H1 (cell line): Measurements from ENCODE around the gene CEP104.

Experiments
- BRCA1 ChIP-seq: IDR thresholded peaks from 2 replicates; pipeline ENCODE4 v1.6.1; 2012; ENCODE audit warnings: low read depth, low read length, improper control_type of control experiment
- EGR1 ChIP-seq: IDR thresholded peaks from 2 replicates; pipeline ENCODE4 v1.6.1; 2011; ENCODE audit warnings: low read depth, low read length, borderline replicate concordance
- EP300 ChIP-seq, 2 experiments: IDR thresholded peaks; 1 replicate in 1 of 2; 2 replicates in 1 of 2; pipeline ENCODE4 v1.6.1; 2011 to 2012; ENCODE audit warnings: low read depth in 2 of 2, low read length in 2 of 2, mild to moderate bottlenecking in 2 of 2, borderline replicate concordance in 1 of 2, inconsistent platforms in 1 of 2, moderate library complexity in 1 of 2
- POLR2A ChIP-seq, 2 experiments: IDR thresholded peaks; 1 replicate in 1 of 2; 2 replicates in 1 of 2; pipeline ENCODE4 v1.6.1; 2011; ENCODE audit warnings: low read depth in 2 of 2, low read length in 2 of 2, mild to moderate bottlenecking in 2 of 2; ENCODE audit errors: control extremely low read depth in 1 of 2
- POLR2AphosphoS5 ChIP-seq: IDR thresholded peaks from 2 replicates; pipeline ENCODE4 v1.6.1; 2011; ENCODE audit warnings: low read depth, low read length
- RXRA ChIP-seq: IDR thresholded peaks from 2 replicates; pipeline ENCODE4 v1.6.1; 2011; ENCODE audit warnings: low read depth, mild to moderate bottlenecking, low read length, moderate library complexity; ENCODE audit not compliant: insufficient read depth
- SIN3A ChIP-seq, 2 experiments: IDR thresholded peaks in 1 of 2; conservative IDR thresholded peaks in 1 of 2; 2 replicates each; pipeline ENCODE4 v1.6.1; 2011 to 2012; ENCODE audit warnings: low read length in 2 of 2, improper control_type of control experiment in 1 of 2, low read depth in 1 of 2, mild to moderate bottlenecking in 1 of 2
- ZNF274 ChIP-seq: IDR thresholded peaks from 2 replicates; pipeline ENCODE4 v1.7.0; 2012; ENCODE audit warnings: low read length, borderline replicate concordance; ENCODE audit errors: extremely low read depth
- TF ChIP-seq, protein P1 (sequence below): fragments of 300-600 bp; sonication (generic); IDR thresholded peaks from 2 replicates; pipeline ENCODE4 v1.7.1; 2012; ENCODE audit warnings: low read length, moderate library complexity, mild to moderate bottlenecking, inconsistent platforms; ENCODE audit not compliant: insufficient replicate concordance
- TF ChIP-seq, protein P2 (sequence below), 3 experiments: IDR thresholded peaks; 1 replicate in 2 of 3; 2 replicates in 1 of 3; pipeline versions ENCODE4 v1.5.1 to v1.6.1; 2011; ENCODE audit warnings: low read length in 3 of 3, mild to moderate bottlenecking in 3 of 3, inconsistent platforms in 2 of 3, low read depth in 1 of 3, moderate library complexity in 1 of 3; ENCODE audit not compliant: insufficient read depth in 1 of 3; ENCODE audit errors: control extremely low read depth in 1 of 3
- TF ChIP-seq, protein P3 (sequence below): IDR thresholded peaks from 2 replicates; pipeline ENCODE4 v1.6.1; 2011; ENCODE audit warnings: low read length, improper control_type of control experiment

DNA sequence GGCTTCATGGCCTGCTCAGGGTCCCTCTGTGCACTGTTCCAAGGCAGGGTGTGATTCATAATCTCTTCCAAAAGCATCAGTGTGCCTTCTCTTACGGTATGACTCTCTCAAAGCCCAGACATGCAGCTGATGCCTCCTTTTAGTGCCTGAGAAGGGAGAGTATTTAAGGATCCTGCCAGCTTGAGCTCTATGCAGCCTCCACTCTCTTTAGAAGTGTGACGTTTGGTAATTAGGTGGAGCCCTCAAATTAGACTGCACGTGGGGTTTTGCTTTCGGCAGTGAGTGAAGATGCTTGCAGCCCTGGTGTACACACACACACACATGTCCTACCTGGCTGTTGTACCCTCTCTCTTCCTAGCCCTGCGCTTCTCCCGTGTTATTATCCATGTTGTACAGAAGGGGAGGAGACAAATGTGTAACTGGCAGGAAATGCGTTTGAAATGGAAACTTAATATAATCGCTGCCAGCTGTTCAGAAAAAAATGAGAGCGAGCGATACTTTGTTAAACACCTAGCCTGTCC, 45.6 kb upstream of the CEP104 start:
- TF ChIP-seq BRCA1 (no peak), POLR2AphosphoS5 (no peak), RXRA (no peak), SIN3A (conservative IDR thresholded peaks at IDR 0.05 in 1 of 2, IDR thresholded peaks at IDR 0.05 in 1 of 2; ENCODE audit: low read depth in 1 of 2, low read length in 2 of 2) (no peak), EP300 (IDR thresholded peaks at IDR 0.05; ENCODE audit: borderline replicate concordance in 1 of 2, low read depth in 2 of 2, low read length in 2 of 2) (no peak), EGR1 (no peak), ZNF274 (no peak), POLR2A (IDR thresholded peaks at IDR 0.05; ENCODE audit: control extremely low read depth in 1 of 2, low read depth in 2 of 2, low read length in 2 of 2) (no peak)
- TF ChIP-seq, protein P1, sequence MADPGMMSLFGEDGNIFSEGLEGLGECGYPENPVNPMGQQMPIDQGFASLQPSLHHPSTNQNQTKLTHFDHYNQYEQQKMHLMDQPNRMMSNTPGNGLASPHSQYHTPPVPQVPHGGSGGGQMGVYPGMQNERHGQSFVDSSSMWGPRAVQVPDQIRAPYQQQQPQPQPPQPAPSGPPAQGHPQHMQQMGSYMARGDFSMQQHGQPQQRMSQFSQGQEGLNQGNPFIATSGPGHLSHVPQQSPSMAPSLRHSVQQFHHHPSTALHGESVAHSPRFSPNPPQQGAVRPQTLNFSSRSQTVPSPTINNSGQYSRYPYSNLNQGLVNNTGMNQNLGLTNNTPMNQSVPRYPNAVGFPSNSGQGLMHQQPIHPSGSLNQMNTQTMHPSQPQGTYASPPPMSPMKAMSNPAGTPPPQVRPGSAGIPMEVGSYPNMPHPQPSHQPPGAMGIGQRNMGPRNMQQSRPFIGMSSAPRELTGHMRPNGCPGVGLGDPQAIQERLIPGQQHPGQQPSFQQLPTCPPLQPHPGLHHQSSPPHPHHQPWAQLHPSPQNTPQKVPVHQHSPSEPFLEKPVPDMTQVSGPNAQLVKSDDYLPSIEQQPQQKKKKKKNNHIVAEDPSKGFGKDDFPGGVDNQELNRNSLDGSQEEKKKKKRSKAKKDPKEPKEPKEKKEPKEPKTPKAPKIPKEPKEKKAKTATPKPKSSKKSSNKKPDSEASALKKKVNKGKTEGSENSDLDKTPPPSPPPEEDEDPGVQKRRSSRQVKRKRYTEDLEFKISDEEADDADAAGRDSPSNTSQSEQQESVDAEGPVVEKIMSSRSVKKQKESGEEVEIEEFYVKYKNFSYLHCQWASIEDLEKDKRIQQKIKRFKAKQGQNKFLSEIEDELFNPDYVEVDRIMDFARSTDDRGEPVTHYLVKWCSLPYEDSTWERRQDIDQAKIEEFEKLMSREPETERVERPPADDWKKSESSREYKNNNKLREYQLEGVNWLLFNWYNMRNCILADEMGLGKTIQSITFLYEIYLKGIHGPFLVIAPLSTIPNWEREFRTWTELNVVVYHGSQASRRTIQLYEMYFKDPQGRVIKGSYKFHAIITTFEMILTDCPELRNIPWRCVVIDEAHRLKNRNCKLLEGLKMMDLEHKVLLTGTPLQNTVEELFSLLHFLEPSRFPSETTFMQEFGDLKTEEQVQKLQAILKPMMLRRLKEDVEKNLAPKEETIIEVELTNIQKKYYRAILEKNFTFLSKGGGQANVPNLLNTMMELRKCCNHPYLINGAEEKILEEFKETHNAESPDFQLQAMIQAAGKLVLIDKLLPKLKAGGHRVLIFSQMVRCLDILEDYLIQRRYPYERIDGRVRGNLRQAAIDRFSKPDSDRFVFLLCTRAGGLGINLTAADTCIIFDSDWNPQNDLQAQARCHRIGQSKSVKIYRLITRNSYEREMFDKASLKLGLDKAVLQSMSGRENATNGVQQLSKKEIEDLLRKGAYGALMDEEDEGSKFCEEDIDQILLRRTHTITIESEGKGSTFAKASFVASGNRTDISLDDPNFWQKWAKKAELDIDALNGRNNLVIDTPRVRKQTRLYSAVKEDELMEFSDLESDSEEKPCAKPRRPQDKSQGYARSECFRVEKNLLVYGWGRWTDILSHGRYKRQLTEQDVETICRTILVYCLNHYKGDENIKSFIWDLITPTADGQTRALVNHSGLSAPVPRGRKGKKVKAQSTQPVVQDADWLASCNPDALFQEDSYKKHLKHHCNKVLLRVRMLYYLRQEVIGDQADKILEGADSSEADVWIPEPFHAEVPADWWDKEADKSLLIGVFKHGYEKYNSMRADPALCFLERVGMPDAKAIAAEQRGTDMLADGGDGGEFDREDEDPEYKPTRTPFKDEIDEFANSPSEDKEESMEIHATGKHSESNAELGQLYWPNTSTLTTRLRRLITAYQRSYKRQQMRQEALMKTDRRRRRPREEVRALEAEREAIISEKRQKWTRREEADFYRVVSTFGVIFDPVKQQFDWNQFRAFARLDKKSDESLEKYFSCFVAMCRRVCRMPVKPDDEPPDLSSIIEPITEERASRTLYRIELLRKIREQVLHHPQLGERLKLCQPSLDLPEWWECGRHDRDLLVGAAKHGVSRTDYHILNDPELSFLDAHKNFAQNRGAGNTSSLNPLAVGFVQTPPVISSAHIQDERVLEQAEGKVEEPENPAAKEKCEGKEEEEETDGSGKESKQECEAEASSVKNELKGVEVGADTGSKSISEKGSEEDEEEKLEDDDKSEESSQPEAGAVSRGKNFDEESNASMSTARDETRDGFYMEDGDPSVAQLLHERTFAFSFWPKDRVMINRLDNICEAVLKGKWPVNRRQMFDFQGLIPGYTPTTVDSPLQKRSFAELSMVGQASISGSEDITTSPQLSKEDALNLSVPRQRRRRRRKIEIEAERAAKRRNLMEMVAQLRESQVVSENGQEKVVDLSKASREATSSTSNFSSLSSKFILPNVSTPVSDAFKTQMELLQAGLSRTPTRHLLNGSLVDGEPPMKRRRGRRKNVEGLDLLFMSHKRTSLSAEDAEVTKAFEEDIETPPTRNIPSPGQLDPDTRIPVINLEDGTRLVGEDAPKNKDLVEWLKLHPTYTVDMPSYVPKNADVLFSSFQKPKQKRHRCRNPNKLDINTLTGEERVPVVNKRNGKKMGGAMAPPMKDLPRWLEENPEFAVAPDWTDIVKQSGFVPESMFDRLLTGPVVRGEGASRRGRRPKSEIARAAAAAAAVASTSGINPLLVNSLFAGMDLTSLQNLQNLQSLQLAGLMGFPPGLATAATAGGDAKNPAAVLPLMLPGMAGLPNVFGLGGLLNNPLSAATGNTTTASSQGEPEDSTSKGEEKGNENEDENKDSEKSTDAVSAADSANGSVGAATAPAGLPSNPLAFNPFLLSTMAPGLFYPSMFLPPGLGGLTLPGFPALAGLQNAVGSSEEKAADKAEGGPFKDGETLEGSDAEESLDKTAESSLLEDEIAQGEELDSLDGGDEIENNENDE = no peak
- TF ChIP-seq, protein P2, sequence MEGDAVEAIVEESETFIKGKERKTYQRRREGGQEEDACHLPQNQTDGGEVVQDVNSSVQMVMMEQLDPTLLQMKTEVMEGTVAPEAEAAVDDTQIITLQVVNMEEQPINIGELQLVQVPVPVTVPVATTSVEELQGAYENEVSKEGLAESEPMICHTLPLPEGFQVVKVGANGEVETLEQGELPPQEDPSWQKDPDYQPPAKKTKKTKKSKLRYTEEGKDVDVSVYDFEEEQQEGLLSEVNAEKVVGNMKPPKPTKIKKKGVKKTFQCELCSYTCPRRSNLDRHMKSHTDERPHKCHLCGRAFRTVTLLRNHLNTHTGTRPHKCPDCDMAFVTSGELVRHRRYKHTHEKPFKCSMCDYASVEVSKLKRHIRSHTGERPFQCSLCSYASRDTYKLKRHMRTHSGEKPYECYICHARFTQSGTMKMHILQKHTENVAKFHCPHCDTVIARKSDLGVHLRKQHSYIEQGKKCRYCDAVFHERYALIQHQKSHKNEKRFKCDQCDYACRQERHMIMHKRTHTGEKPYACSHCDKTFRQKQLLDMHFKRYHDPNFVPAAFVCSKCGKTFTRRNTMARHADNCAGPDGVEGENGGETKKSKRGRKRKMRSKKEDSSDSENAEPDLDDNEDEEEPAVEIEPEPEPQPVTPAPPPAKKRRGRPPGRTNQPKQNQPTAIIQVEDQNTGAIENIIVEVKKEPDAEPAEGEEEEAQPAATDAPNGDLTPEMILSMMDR (IDR thresholded peaks at IDR 0.05; ENCODE audit: control extremely low read depth in 1 of 3, insufficient read depth in 1 of 3, low read depth in 1 of 3, low read length in 3 of 3) = no peak
- TF ChIP-seq, protein P3, sequence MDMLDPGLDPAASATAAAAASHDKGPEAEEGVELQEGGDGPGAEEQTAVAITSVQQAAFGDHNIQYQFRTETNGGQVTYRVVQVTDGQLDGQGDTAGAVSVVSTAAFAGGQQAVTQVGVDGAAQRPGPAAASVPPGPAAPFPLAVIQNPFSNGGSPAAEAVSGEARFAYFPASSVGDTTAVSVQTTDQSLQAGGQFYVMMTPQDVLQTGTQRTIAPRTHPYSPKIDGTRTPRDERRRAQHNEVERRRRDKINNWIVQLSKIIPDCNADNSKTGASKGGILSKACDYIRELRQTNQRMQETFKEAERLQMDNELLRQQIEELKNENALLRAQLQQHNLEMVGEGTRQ = no peak
